HG03442 (cell line): Measurements from ENCODE around the gene TGFA.

Experiments used
- ATAC-seq: cut with Tn5 transposase; IDR thresholded peaks from one replicate; pipeline ENCODE4 v1.9.1; 2021; ENCODE audit warnings: mild to moderate bottlenecking, moderate library complexity; ENCODE audit not compliant: unreplicated experiment

TGFA gene

GRCh38 chr2:70525032-70525431 lies 28.6 kb downstream of the TGFA start:
- ATAC-seq, result no peak

- no peak for ATAC-seq
Measured at GRCh38 chr2:70523996-70524965, 29.3 kb downstream of the TGFA start.

DNA sequence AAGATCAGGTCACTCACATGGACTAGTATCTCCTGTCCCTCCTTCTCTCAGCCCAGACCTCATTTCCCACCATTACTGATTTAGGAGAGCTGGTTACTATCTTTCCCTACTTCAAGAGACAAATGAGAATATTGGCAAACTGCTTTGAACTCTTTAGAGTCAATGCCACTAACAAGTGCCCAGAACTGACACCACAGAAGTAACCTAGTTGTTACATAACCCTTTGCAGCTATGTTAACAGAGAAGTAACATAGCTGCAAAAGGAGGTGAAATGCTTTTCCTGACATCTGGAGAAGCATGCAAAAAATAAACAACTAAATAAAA lies 30.0 kb downstream of the TGFA start:
- ATAC-seq, result no peak

DNA sequence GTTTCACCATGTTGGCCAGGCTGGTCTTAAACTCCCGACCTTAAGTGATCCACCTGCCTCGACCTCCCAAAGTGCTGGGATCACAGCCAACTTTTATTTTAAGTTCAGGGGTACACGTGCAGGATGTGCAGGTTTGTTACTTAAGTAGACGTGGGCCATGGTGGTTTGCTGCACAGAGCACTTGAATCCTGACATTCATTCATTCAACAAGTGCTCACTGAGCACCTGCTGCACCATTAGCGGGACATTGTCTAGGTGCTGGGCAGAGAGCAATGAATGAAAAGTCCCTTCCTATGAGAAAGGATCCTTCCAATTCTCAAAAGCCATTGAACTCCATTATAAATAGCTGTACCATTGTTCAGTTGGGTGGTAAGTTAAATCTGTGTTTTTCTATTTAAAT lies 31.0 kb downstream of the TGFA start:
- ATAC-seq, result no peak

GRCh38 chr2:70520825-70521224 lies 32.8 kb downstream of the TGFA start:
- ATAC-seq, result no peak

DNA sequence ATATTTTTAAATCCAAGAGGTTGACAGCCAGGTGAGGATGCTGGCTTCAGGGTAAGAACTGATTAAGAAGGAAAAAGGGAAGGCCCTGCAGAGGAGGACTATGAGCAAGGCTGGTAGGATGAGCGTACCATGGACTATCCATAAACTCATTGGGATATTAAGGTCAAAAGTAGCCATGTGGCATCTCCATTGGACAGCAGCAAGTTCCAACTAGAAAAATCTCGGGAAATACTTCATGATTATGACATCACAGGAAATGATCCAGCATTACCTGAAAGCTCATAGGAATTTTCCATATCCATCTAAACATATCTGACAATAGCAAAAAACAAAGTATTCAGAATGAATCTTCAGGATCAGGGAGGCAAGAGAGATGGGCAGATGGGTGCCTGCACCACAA lies 34.2 kb downstream of the TGFA start:
- no peak for ATAC-seq

DNA sequence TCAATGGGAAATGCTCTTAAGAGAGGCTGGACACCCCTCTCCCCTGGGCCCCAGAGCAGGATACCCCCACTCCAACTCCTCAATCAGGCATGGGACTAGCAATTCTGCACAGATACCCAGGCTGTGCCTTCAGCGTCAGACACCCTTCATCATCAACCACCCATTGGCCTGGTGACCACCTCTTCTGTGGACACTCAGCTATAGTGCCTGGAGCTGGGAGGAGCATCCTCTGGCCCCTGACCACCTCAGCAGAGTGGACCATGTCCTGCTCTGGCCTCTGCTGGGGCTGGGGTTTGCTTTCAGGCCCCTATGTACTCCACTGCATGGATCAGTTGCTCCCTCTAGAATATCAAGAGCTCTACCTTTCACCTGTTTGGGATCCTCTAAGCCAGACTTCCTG lies 35.1 kb downstream of the TGFA start:
- ATAC-seq, result no peak

DNA sequence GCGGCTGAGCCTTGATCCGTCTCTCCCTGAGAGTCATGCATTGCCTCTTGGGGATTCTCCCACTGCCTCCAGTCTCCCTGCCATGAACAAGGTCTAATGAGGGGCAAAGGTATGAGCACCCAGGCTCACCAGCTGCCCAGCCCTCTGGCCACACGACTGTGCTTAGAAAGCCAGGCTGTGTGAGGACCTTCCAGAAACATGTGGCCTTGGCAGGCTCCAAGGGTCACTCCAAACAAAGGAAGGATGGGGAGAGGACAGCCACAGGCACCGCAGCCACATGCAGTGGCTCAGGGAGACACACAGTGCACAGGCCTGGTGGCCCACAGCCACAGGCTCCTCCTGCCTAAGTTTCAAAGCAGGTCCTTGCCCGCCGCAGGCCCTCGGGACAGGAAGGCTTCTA lies 35.8 kb downstream of the TGFA start:
- no peak for ATAC-seq

GRCh38 chr2:70516596-70516995 lies 37.0 kb downstream of the TGFA start:
- peak; percentile 99 for ATAC-seq

DNA sequence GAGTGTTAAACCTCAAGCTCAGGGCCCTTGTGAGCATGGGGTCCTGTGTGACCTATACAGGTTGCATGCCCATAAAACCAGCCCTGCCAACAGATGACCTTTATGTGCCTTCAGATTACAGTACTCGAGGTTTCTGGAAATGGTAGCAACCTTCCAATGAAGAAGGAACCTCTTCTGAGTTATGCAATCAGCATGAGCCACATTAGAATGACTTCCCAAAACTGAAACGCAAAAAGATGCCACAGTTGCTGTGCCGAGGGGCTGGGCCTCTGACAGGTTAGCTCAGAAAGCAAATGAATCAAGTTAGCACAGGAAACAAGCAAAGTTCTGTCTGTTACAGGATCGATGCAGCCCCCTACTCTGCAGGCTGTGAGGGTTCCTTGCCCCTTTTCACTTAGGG lies 37.7 kb downstream of the TGFA start:
- ATAC-seq, result no peak

- no peak for ATAC-seq
Measured at GRCh38 chr2:70514612-70515055, 39.0 kb downstream of the TGFA start.

DNA sequence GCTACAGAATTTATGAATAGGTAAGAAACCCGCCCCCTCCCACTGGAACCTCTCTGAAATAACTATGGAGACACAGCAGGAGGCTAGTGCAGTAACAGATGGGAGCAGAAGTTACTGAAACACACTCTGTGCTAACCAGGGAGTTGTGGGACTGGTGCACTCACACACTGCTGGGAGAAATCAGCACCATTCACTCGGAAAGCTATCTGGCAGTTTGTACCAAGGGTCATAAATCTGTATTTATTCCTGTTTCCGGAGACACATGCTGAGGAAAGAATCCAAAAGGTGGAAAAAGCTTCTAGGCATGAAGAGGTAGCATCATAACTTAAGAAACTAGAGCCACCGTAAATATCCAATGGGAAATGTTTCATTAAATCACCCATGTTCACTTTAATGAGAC lies 39.9 kb downstream of the TGFA start:
- no peak for ATAC-seq

DNA sequence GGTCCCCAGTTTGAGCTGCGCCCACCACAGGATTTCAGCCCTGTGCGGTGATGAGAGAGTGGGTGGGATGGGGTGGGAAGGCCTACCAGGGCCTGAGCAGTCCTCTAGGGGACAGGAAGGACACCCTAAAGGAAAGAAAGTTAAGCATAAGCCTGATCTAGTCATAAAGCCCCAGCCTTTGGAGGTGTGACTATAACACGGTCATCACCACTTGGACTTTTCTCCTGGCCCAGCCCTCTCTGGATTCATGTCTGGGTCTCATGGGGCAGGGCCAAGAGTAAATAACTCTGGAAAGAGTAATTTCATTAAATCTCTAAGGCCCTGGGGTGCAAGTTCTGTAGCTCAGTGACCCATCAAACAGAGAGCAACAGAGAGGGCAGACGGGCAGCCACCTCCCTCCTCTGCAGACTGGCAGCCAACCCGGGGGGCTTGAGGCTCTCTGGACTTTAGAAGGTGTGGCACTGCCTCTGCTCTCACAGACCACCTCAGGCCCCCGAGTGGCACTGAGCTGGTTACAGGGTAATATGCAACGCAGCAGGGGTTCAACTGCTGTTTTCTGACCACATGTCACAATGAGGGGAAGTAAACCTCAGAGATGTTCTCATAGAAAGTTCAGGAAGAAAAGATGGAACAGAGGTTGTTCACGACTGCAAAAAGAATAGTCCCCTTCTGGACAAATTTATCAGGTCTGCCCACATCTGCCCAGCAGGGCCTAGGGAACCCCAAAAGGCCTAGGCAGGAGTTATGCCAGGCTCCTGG lies 41.5 kb downstream of the TGFA start:
- ATAC-seq, result no peak

DNA sequence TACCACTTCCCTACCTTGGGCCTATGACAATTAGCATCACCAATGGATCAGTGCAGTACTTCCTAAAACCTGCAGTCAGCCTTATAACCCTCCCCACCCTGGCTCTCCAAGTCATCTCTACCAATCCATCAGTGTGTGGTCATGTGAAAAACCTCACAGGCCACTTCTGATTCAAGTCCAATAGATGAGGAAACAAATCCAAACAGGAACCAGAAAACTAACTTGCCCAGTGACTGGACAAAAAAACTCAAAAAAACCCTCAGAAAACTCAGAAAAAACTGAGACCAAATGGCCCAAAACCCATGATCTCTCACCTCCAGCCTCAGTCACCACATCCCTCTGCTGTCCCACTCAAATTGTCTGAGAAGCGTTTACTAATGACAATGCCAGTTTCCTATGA lies 43.3 kb downstream of the TGFA start:
- no peak for ATAC-seq

GRCh38 chr2:70509565-70509964 lies 44.1 kb downstream of the TGFA start:
- ATAC-seq, result no peak

- ATAC-seq, result no peak
Measured at GRCh38 chr2:70508711-70509462, 44.7 kb downstream of the TGFA start.

- no peak for ATAC-seq
Measured at GRCh38 chr2:70505613-70506391, 47.8 kb downstream of the TGFA start.

GRCh38 chr2:70504750-70505149 lies 48.9 kb downstream of the TGFA start:
- no peak for ATAC-seq

- no peak for ATAC-seq
Measured at GRCh38 chr2:70503896-70504295, 49.7 kb downstream of the TGFA start.

DNA sequence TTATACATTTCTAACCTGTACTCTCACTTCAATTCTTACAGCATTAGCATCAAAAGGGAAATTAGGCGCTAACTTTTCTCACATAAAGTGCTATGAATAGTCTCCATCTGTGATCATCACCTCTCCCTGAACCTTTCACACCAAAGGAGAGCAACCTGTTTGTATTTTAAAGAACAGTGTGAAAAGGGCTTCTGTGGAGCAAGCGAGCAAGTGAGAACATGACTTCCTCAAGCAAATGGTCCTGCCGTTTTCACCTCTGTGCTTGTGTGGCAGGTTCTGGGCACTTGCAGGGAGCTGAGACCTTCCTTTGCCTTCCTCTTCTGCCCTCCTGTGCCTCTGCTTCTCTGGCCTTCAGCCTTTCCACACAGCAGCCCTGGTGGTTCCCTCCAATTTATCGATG lies 51.9 kb downstream of the TGFA start:
- no peak for ATAC-seq

GRCh38 chr2:70501215-70501614 lies 52.4 kb downstream of the TGFA start:
- ATAC-seq, result no peak
